Left renal cortex interstitium (tissue), 4 donors: ENCODE results near the gene EPC1. TPM values are rescaled to one million over a fixed set of nuclear protein-coding genes. Genes with fewer than 3 reads are reported as not detected.
"Not testable (repeated sequence)": the region's sequence is repeated elsewhere in the genome, so short reads cannot be mapped to it uniquely, and the experiment has no call there.

Source experiments
- DNase-seq, 4 donors: peaks; one replicate each; pipeline ENCODE4 v3.0.0-alpha.2; 2013; ENCODE audit warnings: low read depth in 4 of 4, low spot score in 2 of 4, missing footprints in 1 of 4
- polyA plus RNA-seq, 4 donors: library from polyadenylated mRNA; unstranded; fragments of 120-200 nt; gene quantifications; one replicate each; pipeline ENCODE4 v1.2.1, GENCODE V29; 2013; ENCODE audit not compliant: insufficient read length in 4 of 4

Gene EPC1
- polyA plus RNA-seq, 4 donors: 52.5 to 73.5 (median 69.4) TPM

- DNase-seq: no peak
Observed at GRCh38 chr10:32373031-32373430, 26.1 kb upstream of the EPC1 start.

GRCh38 chr10:32372000-32372875 lies 25.3 kb upstream of the EPC1 start:
- DNase-seq: no peak

GRCh38 chr10:32371101-32371500 lies 24.1 kb upstream of the EPC1 start:
- DNase-seq: no peak

- DNase-seq: no peak
Observed at GRCh38 chr10:32367793-32368453, 21.0 kb upstream of the EPC1 start.

GRCh38 chr10:32366588-32366987 lies 19.6 kb upstream of the EPC1 start:
- DNase-seq: no peak

GRCh38 chr10:32366111-32366510 lies 19.2 kb upstream of the EPC1 start:
- no peak for DNase-seq

- not testable (repeated sequence) for DNase-seq
Observed at GRCh38 chr10:32365404-32365803, 18.4 kb upstream of the EPC1 start.

- DNase-seq: no peak
Observed at GRCh38 chr10:32362571-32362970, 15.6 kb upstream of the EPC1 start.

- no peak for DNase-seq
Observed at GRCh38 chr10:32360884-32361283, 13.9 kb upstream of the EPC1 start.

GRCh38 chr10:32360241-32360640 lies 13.3 kb upstream of the EPC1 start:
- DNase-seq: no peak

GRCh38 chr10:32357056-32357735 lies 10.2 kb upstream of the EPC1 start:
- no peak for DNase-seq

GRCh38 chr10:32354690-32355089 lies 7.7 kb upstream of the EPC1 start:
- DNase-seq: not testable (repeated sequence)

- DNase-seq: no peak
Observed at GRCh38 chr10:32350811-32351350, 3.9 kb upstream of the EPC1 start.

- DNase-seq: no peak
Observed at GRCh38 chr10:32349968-32350738, 3.2 kb upstream of the EPC1 start.

GRCh38 chr10:32349199-32349585 lies 2.2 kb upstream of the EPC1 start:
- no peak for DNase-seq

- no peak for DNase-seq
Observed at GRCh38 chr10:32348297-32349198, 1.6 kb upstream of the EPC1 start.

- no peak for DNase-seq
Observed at GRCh38 chr10:32347363-32348022, 535 bp upstream of the EPC1 start.

GRCh38 chr10:32346134-32346550 lies 816 bp downstream of the EPC1 start:
- peak; percentile 88 to 93 (median 90) for DNase-seq

GRCh38 chr10:32341596-32341995 lies 5.4 kb downstream of the EPC1 start:
- no peak for DNase-seq
